ENCODE measurements around the gene CHD5. TPM values are rescaled to one million over a fixed set of nuclear protein-coding genes. Genes with fewer than 3 reads are reported as not detected.

Gene CHD5
- total RNA-seq, 1 experiment from 2014 or later: 2.4 TPM

DNA sequence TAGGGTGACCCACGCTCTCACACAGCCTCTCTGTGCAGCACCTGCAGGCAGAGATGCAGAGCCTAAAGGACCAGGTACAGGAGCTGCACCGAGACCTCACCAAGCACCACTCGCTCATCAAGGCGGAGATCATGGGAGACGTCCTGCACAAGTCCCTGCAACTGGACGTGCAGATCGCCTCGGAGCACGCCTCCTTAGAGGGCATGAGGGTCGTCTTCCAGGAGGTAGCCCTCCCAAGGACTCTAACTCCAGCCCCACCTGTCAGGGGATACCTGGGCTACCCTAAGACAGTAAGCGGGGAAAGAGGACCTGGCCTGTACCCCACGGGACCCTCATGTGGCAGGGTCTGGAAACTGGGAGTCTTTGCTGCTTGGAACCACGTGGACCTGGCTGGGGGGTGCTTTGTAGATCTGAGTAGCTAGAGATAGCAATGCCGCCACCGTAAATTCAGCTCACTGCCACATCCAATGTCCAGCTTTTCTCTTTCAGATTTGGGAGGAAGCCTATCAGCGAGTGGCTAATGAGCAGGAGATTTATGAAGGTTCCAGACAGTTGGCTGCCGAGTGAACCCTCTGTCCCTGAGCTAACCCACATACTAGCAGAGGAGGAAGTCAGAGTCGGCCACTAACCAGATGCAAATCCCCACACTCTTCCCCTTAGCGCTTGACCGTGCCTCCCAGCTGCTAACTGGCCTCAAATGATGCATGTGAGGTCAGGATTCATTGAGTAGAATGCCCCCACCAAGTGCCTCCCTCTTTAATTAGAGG, 32.3 kb upstream of the CHD5 start:
- Mint-ChIP-seq H3K36me3 (no peaks in the 10 kb centered on the region), H3K27me3 (ENCODE audit: low read depth) (peaks cover 21% of the 10 kb centered on the region), H3K4me3 (no peak overlapping the region), H3K4me1 (peaks cover 16% of the 10 kb centered on the region), H3K27ac (no peak overlapping the region), H3K9me3 (no peaks in the 10 kb centered on the region)
- ATAC-seq (no peak), DNase-seq (ENCODE audit: low spot score) (no peak)
- TF ChIP-seq, protein P1, sequence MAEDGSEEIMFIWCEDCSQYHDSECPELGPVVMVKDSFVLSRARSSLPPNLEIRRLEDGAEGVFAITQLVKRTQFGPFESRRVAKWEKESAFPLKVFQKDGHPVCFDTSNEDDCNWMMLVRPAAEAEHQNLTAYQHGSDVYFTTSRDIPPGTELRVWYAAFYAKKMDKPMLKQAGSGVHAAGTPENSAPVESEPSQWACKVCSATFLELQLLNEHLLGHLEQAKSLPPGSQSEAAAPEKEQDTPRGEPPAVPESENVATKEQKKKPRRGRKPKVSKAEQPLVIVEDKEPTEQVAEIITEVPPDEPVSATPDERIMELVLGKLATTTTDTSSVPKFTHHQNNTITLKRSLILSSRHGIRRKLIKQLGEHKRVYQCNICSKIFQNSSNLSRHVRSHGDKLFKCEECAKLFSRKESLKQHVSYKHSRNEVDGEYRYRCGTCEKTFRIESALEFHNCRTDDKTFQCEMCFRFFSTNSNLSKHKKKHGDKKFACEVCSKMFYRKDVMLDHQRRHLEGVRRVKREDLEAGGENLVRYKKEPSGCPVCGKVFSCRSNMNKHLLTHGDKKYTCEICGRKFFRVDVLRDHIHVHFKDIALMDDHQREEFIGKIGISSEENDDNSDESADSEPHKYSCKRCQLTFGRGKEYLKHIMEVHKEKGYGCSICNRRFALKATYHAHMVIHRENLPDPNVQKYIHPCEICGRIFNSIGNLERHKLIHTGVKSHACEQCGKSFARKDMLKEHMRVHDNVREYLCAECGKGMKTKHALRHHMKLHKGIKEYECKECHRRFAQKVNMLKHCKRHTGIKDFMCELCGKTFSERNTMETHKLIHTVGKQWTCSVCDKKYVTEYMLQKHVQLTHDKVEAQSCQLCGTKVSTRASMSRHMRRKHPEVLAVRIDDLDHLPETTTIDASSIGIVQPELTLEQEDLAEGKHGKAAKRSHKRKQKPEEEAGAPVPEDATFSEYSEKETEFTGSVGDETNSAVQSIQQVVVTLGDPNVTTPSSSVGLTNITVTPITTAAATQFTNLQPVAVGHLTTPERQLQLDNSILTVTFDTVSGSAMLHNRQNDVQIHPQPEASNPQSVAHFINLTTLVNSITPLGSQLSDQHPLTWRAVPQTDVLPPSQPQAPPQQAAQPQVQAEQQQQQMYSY (CRISPR knock-in tag; IDR thresholded peaks at IDR 0.05): no peak
- TF ChIP-seq, protein P2, sequence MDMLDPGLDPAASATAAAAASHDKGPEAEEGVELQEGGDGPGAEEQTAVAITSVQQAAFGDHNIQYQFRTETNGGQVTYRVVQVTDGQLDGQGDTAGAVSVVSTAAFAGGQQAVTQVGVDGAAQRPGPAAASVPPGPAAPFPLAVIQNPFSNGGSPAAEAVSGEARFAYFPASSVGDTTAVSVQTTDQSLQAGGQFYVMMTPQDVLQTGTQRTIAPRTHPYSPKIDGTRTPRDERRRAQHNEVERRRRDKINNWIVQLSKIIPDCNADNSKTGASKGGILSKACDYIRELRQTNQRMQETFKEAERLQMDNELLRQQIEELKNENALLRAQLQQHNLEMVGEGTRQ (CRISPR knock-in tag; IDR thresholded peaks at IDR 0.05): no peak
- TF ChIP-seq, protein P3, sequence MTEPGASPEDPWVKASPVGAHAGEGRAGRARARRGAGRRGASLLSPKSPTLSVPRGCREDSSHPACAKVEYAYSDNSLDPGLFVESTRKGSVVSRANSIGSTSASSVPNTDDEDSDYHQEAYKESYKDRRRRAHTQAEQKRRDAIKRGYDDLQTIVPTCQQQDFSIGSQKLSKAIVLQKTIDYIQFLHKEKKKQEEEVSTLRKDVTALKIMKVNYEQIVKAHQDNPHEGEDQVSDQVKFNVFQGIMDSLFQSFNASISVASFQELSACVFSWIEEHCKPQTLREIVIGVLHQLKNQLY (CRISPR knock-in tag; IDR thresholded peaks at IDR 0.05): no peak
- TF ChIP-seq RORB (CRISPR knock-in tag; IDR thresholded peaks at IDR 0.05): no peak
- TF ChIP-seq, protein P4, sequence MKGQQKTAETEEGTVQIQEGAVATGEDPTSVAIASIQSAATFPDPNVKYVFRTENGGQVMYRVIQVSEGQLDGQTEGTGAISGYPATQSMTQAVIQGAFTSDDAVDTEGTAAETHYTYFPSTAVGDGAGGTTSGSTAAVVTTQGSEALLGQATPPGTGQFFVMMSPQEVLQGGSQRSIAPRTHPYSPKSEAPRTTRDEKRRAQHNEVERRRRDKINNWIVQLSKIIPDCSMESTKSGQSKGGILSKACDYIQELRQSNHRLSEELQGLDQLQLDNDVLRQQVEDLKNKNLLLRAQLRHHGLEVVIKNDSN (CRISPR knock-in tag; IDR thresholded peaks at IDR 0.05): no peak
- TF ChIP-seq, protein P5, sequence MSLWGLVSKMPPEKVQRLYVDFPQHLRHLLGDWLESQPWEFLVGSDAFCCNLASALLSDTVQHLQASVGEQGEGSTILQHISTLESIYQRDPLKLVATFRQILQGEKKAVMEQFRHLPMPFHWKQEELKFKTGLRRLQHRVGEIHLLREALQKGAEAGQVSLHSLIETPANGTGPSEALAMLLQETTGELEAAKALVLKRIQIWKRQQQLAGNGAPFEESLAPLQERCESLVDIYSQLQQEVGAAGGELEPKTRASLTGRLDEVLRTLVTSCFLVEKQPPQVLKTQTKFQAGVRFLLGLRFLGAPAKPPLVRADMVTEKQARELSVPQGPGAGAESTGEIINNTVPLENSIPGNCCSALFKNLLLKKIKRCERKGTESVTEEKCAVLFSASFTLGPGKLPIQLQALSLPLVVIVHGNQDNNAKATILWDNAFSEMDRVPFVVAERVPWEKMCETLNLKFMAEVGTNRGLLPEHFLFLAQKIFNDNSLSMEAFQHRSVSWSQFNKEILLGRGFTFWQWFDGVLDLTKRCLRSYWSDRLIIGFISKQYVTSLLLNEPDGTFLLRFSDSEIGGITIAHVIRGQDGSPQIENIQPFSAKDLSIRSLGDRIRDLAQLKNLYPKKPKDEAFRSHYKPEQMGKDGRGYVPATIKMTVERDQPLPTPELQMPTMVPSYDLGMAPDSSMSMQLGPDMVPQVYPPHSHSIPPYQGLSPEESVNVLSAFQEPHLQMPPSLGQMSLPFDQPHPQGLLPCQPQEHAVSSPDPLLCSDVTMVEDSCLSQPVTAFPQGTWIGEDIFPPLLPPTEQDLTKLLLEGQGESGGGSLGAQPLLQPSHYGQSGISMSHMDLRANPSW (CRISPR knock-in tag; conservative IDR thresholded peaks at IDR 0.05; ENCODE audit: low read depth): no peak
- TF ChIP-seq PRRX2 (CRISPR knock-in tag; IDR thresholded peaks at IDR 0.05): no peak
- no peak for TF ChIP-seq GTF2I (CRISPR knock-in tag; conservative IDR thresholded peaks at IDR 0.05)
- no peak for TF ChIP-seq JUN (CRISPR knock-in tag; IDR thresholded peaks at IDR 0.05)
- POLR2A ChIA-PET: interaction anchor here (0.6 kb wide), 1 partner anchor 160 kb away, joined by 4 read pairs; no protein-coding TSS in a partner anchor
- CTCF ChIA-PET: interaction anchor here (1.1 kb wide), 1 partner anchor 26 kb away, joined by 3 read pairs; no protein-coding TSS in a partner anchor

DNA sequence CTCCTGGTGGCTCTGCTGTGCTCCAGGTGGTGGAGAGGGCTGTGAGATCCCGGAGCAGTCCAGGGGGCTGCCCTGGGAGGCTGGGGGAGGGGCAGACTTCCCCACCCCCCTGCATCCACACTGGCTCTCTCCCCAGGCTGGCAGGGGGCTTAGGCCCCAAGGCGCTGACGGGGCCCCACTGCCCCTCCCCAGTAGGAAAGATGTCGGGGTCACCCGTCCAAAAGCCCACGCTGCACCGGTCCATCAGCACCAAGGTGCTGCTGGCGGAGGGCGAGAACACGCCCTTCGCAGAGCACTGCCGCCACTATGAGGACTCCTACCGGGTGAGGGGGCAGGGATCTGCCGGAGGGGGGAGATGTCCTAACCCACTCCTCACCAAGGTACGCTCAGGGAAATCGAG, 31.6 kb upstream of the CHD5 start:
- ChIA-PET POLR2A (no interaction called here), CTCF (interaction anchor here (2.2 to 10.3 kb wide), 2 partner anchors 8 to 28 kb away, joined by 11 to 489 read pairs; partner anchors contain the start of genes HES3 and ICMT)
- Mint-ChIP-seq H3K4me1 (peaks cover 19% of the 10 kb centered on the region), H3K27ac (no peak overlapping the region), H3K4me3 (no peak overlapping the region), H3K27me3 (ENCODE audit: low read depth) (peaks cover 26% of the 10 kb centered on the region), H3K9me3 (no peaks in the 10 kb centered on the region), H3K36me3 (no peaks in the 10 kb centered on the region)
- ATAC-seq: no peak
- no peak for DNase-seq (ENCODE audit: low spot score)
- no peak for TF ChIP-seq ZNF263 (CRISPR knock-in tag; IDR thresholded peaks at IDR 0.05; ENCODE audit: low read depth)
- TF ChIP-seq NR1H2 (CRISPR knock-in tag; IDR thresholded peaks at IDR 0.05): no peak
- TF ChIP-seq GABPB1 (CRISPR knock-in tag; IDR thresholded peaks at IDR 0.05): no peak
- TF ChIP-seq, protein P6, sequence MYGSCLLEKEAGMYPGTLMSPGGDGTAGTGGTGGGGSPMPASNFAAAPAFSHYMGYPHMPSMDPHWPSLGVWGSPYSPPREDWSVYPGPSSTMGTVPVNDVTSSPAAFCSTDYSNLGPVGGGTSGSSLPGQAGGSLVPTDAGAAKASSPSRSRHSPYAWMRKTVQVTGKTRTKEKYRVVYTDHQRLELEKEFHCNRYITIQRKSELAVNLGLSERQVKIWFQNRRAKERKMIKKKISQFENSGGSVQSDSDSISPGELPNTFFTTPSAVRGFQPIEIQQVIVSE (CRISPR knock-in tag; IDR thresholded peaks at IDR 0.05; ENCODE audit: borderline replicate concordance): no peak
- no peak for TF ChIP-seq ZNF317 (CRISPR knock-in tag; IDR thresholded peaks at IDR 0.05; ENCODE audit: borderline replicate concordance, low read depth)
- no peak for TF ChIP-seq ZNF671 (CRISPR knock-in tag; IDR thresholded peaks at IDR 0.05)
- TF ChIP-seq, protein P7, sequence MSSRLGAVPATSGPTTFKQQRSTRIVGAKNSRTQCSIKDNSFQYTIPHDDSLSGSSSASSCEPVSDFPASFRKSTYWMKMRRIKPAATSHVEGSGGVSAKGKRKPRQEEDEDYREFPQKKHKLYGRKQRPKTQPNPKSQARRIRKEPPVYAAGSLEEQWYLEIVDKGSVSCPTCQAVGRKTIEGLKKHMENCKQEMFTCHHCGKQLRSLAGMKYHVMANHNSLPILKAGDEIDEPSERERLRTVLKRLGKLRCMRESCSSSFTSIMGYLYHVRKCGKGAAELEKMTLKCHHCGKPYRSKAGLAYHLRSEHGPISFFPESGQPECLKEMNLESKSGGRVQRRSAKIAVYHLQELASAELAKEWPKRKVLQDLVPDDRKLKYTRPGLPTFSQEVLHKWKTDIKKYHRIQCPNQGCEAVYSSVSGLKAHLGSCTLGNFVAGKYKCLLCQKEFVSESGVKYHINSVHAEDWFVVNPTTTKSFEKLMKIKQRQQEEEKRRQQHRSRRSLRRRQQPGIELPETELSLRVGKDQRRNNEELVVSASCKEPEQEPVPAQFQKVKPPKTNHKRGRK (CRISPR knock-in tag; IDR thresholded peaks at IDR 0.05; ENCODE audit: borderline replicate concordance): no peak
- TF ChIP-seq, protein P8, sequence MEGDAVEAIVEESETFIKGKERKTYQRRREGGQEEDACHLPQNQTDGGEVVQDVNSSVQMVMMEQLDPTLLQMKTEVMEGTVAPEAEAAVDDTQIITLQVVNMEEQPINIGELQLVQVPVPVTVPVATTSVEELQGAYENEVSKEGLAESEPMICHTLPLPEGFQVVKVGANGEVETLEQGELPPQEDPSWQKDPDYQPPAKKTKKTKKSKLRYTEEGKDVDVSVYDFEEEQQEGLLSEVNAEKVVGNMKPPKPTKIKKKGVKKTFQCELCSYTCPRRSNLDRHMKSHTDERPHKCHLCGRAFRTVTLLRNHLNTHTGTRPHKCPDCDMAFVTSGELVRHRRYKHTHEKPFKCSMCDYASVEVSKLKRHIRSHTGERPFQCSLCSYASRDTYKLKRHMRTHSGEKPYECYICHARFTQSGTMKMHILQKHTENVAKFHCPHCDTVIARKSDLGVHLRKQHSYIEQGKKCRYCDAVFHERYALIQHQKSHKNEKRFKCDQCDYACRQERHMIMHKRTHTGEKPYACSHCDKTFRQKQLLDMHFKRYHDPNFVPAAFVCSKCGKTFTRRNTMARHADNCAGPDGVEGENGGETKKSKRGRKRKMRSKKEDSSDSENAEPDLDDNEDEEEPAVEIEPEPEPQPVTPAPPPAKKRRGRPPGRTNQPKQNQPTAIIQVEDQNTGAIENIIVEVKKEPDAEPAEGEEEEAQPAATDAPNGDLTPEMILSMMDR (IDR thresholded peaks at IDR 0.05): no peak
- no peak for TF ChIP-seq FOXJ3 (CRISPR knock-in tag; IDR thresholded peaks at IDR 0.05; ENCODE audit: borderline replicate concordance)
- TF ChIP-seq RELA (CRISPR knock-in tag; IDR thresholded peaks at IDR 0.05; ENCODE audit: borderline replicate concordance): no peak
